Fibroblast of the aortic adventitia (primary cell): ENCODE data around the gene ATP2C1. TPM values are rescaled to one million over a fixed set of nuclear protein-coding genes. Genes with fewer than 3 reads are reported as not detected.

Source experiments
- DNase-seq: peaks from one replicate; pipeline ENCODE4 v3.0.0-alpha.2; 2010; ENCODE audit warnings: low read depth
- H3K4me3 ChIP-seq: 2 replicates; pipeline ENCODE4 v1.5.1; 2011; ENCODE audit warnings: low read depth, mild to moderate bottlenecking, control low read depth, low read length, moderate library complexity
- CTCF ChIP-seq: IDR thresholded peaks from 2 replicates; pipeline ENCODE4 v1.5.1; 2011; ENCODE audit warnings: mild to moderate bottlenecking, low read length, control low read depth, inconsistent platforms; ENCODE audit not compliant: insufficient read depth
- total RNA-seq: library from RNA; depleted of rRNA; stranded (reverse); fragments of >200 nt; gene quantifications from 2 replicates; pipeline ENCODE4 v1.2.3, GENCODE V29; 2012; ENCODE audit warnings: low replicate concordance

The ATP2C1 gene
- total RNA-seq, 1 donor: 73.2 TPM

- no peak overlapping the region for H3K4me3 ChIP-seq
- DNase-seq: no peak
- TF ChIP-seq CTCF: no peak
Measured at GRCh38 chr3:130870423-130870822, 23.5 kb upstream of the ATP2C1 start.

GRCh38 chr3:130876594-130876993, 17.3 kb upstream of the ATP2C1 start:
- no peak for TF ChIP-seq CTCF
- no peak for DNase-seq
- H3K4me3 ChIP-seq: no peak overlapping the region

- no peak for DNase-seq
- TF ChIP-seq CTCF: no peak
- H3K4me3 ChIP-seq: no peak overlapping the region
Measured at GRCh38 chr3:130878464-130878863, 15.4 kb upstream of the ATP2C1 start.

- no peak for TF ChIP-seq CTCF
- DNase-seq: no peak
Measured at GRCh38 chr3:130889416-130889946, 4.4 kb upstream of the ATP2C1 start.

GRCh38 chr3:130892759-130893375, 1.0 kb upstream of the ATP2C1 start:
- DNase-seq: peak; percentile 88
- TF ChIP-seq CTCF: peak; percentile 81
- H3K4me3 ChIP-seq: peak overlapping the region; percentile 91

More at GRCh38 chr3:130889416-130889946, 4.4 kb upstream of the ATP2C1 start:
- H3K4me3 ChIP-seq: no peak overlapping the region

- H3K4me3 ChIP-seq: peak overlapping the region; percentile 91
- DNase-seq: peak; percentile 8
- TF ChIP-seq CTCF: peak; percentile 2
Measured at GRCh38 chr3:130894130-130894985, 474 bp downstream of the ATP2C1 start.
